AG10803 (cell line): ENCODE results near the gene COX8A.
"Not testable (repeated sequence)": the region's sequence is repeated elsewhere in the genome, so short reads cannot be mapped to it uniquely, and the experiment has no call there.

Source experiments
- DNase-seq: peaks from one replicate; pipeline ENCODE4 v3.0.0; 2010; ENCODE audit warnings: low read depth
- H3K4me3 ChIP-seq: 2 replicates; pipeline ENCODE4 v1.5.1; 2011; ENCODE audit warnings: mild to moderate bottlenecking, low read length, control low read depth
- TF ChIP-seq, protein P1 (sequence below): conservative IDR thresholded peaks from 2 replicates; pipeline ENCODE4 v1.5.1; 2011; ENCODE audit warnings: mild to moderate bottlenecking, low read length, control low read depth, inconsistent platforms

Gene COX8A

GRCh38 chr11:63945477-63946163 lies 28.8 kb upstream of the COX8A start:
- H3K4me3 ChIP-seq, result peak overlapping the region; percentile 27; the same call in 1 of the 2 replicates
- peak; percentile 80 for DNase-seq
- TF ChIP-seq, protein P1, sequence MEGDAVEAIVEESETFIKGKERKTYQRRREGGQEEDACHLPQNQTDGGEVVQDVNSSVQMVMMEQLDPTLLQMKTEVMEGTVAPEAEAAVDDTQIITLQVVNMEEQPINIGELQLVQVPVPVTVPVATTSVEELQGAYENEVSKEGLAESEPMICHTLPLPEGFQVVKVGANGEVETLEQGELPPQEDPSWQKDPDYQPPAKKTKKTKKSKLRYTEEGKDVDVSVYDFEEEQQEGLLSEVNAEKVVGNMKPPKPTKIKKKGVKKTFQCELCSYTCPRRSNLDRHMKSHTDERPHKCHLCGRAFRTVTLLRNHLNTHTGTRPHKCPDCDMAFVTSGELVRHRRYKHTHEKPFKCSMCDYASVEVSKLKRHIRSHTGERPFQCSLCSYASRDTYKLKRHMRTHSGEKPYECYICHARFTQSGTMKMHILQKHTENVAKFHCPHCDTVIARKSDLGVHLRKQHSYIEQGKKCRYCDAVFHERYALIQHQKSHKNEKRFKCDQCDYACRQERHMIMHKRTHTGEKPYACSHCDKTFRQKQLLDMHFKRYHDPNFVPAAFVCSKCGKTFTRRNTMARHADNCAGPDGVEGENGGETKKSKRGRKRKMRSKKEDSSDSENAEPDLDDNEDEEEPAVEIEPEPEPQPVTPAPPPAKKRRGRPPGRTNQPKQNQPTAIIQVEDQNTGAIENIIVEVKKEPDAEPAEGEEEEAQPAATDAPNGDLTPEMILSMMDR, result peak; percentile 77

DNA sequence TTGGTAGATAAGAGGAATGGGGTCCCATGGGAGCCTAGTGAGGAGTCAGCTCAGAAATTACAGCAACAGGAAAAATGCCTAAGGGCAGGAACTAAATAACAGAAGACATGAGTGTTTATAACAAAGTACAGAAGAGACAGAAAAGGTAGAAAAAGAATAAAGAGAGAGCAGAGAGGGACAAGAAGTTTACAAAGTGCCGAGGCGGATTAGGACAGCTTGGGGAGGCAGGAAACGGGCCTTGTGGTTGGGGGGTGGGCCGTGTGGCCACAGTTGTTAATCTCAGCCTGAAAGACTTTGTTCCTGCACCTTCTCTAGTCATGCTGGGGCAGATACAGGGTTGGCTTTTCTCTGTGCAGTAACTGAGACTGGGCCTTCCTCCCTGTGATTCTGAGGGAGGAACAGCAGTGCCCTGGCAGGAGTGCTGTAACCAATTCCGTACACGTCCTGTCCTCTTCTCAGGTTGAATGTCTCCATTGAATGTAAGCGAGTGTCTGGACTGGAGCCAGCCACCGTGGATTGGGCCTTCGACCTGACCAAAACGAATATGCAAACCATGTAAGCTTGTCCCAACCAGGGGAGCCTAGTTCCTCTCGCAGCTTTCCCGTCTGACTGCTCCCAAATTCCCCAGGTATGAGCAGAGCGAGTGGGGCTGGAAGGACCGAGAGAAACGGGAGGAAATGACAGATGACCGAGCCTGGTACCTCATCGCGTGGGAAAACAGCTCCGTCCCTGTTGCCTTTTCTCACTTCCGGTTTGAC lies 22.5 kb upstream of the COX8A start:
- TF ChIP-seq, protein P1, result no peak
- no peak for DNase-seq
- no peak overlapping the region for H3K4me3 ChIP-seq

- no peak overlapping the region for H3K4me3 ChIP-seq
- TF ChIP-seq, protein P1, result no peak
- DNase-seq, result no peak
Measured at GRCh38 chr11:63952570-63952969, 21.9 kb upstream of the COX8A start.

GRCh38 chr11:63958008-63958407 lies 16.4 kb upstream of the COX8A start:
- no peak overlapping the region for H3K4me3 ChIP-seq
- TF ChIP-seq, protein P1, result no peak
- no peak for DNase-seq

DNA sequence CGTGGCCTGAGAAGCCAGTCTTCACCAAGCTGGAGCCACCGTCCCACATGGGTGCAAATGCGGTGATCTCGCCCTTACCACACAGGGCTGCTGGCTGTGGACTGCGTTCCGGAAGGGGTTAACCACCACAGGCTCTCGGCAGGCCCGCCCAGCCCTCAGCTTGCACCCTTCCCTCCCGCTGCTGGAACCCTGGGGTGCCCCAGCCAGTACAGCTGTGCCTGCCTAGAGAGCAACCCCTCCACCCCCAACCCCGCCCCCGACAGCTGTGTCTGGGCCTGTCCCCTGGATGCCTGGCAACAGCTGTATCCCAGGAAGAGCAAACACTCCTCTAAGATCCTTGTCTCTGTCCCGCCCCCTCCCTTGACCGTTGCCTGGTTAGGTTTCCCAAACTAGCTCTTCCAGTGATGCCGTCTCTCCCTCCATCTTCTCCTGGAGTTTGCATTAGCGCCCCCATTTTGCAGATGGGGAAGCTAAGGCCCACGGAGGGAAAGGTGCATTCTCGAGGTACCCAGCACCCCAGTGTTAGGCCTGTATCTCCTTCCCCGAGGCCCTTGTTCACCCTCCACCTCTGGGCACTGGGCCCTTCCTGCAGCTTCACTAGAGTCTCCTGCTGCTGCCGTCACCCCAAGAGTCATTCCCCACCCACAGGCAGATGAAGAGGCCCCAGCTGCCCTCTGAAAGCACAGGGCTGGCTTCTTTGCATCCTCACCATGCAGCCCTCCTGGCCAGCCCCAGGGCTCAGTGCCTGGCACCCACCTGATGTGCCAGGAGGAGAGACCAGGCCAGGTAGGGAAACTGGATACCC lies 12.6 kb upstream of the COX8A start:
- DNase-seq, result peak; percentile 68
- H3K4me3 ChIP-seq, result no peak overlapping the region
- TF ChIP-seq, protein P1, result no peak

DNA sequence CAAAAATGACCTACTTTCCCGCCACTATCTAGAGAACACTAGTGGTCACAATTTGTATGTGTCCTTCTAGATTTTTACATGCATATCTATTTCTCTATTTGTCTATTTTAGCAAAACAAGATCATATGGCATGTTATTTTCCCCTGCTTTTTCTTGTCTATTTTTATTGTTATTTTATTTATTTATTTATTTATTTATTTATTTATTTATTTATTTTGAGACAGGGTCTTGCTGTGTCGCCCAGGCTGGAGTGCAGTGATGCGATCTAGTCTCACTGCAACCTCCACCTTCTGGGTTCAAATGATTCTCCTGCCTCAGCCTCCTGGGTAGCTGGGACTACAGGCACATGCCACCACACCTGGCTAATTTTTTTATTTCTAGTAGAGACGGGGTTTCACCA lies 10.5 kb upstream of the COX8A start:
- not testable (repeated sequence) for DNase-seq, H3K4me3 ChIP-seq

GRCh38 chr11:63966444-63966843 lies 8.0 kb upstream of the COX8A start:
- H3K4me3 ChIP-seq, result no peak overlapping the region
- TF ChIP-seq, protein P1, result no peak
- DNase-seq, result no peak
